NCI-H524 (cell line): ENCODE measurements around the gene FASLG.
"Not testable (repeated sequence)": the region's sequence is repeated elsewhere in the genome, so short reads cannot be mapped to it uniquely, and the experiment has no call there.

ENCODE experiments used
- DNase-seq, 2 experiments: peaks; one replicate each; lab custom pipeline; 2025; lab: John Stamatoyannopoulos, UW

Gene FASLG

DNA sequence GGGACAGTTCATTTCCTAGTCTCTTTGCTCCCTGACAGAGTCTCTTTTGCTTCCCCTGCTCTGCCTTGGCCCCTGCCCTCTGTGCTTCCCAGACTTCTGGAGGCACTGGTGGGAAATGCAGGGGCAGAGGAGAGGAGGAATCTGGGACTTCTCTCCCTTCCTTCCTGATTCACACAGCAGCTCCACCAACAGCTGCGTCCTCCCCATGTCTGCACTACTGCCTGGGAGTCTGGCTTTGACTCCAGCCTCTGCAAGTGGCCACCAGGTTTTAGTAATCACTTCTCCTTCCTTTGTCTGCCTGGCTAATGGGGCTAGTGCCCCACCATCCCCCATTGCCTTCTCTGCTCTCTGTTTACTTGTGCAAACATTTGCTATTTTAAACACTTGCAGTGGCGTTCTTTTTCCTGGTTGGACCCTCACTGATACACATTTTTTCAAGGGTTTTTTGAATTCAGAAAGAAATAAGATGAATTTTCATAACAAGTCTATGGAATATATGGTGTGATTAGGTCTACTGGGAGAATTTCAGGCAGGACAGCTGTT lies 21.9 kb downstream of the FASLG start:
- DNase-seq = no peak

GRCh38 chr1:172682812-172683211 lies 23.9 kb downstream of the FASLG start:
- no peak for DNase-seq

- no peak for DNase-seq
Measured at GRCh38 chr1:172686143-172686542, 27.2 kb downstream of the FASLG start.

- not testable (repeated sequence) for DNase-seq
Measured at GRCh38 chr1:172688428-172689085, 29.7 kb downstream of the FASLG start.

GRCh38 chr1:172690925-172691324 lies 32.0 kb downstream of the FASLG start:
- DNase-seq = not testable (repeated sequence)

DNA sequence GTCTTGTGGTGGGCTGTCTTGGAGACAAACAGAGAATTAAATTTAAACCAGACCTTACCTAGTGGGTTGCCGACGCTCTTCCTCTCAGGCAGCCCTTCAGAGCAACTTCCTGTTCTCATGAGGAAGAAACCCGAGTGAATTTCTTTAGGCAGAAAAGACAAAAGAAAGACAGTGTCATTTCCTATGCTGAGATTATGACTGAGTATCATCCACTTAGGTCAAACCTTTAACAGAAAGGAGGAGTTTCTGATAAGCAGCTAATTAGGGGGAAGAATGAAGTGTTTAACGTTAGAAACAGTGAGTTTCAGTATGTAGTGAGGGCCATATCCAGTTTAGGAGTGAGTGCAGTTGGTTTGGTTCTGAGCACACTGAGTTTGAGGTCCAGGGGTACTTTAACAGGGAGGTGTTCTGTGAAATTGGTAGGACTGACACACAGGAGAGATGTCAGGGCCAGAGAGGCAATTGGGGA lies 38.7 kb downstream of the FASLG start:
- no peak for DNase-seq

- no peak for DNase-seq
Measured at GRCh38 chr1:172698224-172698623, 39.3 kb downstream of the FASLG start.

GRCh38 chr1:172699111-172699510 lies 40.2 kb downstream of the FASLG start:
- DNase-seq = no peak

GRCh38 chr1:172699695-172700227 lies 40.9 kb downstream of the FASLG start:
- no peak for DNase-seq

DNA sequence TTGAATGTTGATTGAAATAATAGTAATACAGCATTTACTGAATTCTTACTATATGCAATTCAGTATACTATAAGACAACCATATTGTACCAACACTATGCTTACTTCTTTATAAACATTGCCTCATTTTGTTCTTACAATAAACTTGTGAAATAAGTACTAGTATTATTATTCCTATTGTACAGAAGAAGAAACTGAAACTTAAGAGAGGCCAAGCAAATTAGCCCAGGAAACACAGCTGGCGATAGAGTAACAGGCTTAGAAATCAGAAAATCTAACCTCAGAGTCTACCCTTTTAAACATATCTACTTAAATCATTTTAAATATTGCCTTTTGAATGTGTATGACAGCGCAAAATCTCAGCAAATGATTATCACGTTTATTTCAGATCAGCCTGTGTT lies 41.7 kb downstream of the FASLG start:
- DNase-seq = no peak

DNA sequence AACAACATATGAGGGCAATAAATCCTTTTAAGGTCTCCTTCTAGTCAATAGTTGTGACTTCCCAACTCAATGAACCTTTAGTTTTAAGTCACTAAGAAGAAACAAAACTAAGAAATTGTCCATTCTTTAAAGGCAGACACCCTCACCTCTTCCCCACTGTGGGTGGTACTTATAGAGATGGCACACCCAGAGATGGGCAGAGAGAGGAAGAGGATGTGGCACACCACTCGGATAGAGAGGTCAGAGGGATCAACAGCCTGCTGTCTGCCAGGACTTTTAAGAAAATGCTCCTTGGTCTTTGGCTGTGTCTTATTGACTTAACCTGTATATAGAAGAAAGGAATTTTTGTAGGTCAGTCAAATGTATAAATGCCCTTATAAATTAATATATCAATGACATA lies 45.1 kb downstream of the FASLG start:
- no peak for DNase-seq

DNA sequence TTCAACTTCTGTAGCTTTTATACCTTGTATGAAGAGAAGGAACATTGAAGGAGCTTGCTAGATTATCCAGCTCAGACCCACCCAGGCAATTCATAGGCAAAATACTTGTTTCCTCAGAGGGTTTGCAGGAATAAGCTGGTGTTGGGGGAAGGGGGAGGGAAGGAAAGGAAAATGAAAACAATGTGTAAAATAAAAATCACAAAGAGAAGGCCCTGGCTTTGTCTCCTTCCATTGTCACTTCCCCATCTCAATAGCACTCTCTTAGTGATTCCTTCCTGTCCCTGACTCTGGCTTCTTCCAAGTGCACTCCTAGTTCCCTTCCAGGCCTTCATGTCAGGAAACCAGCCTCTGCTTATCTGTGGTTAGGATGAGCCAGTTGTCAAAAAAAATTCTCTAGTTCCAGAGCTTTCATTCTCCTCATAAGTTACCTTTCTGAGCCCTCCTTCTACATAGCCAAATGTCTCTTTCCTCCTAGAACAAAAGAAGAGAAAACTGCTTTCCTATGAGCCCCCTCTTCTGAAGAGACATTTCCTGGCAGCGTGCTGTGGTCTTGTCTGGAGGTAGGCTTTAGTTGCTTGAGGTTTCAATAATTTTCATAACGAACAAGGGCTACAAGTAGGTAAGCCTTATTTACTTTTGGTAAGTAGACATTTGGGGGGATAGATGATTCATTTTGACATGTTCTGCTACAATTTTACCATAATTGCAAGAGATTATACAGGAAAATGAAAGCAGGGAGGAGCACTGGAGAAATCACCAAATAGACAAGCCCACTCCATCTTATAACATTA lies 45.7 kb downstream of the FASLG start:
- no peak for DNase-seq

DNA sequence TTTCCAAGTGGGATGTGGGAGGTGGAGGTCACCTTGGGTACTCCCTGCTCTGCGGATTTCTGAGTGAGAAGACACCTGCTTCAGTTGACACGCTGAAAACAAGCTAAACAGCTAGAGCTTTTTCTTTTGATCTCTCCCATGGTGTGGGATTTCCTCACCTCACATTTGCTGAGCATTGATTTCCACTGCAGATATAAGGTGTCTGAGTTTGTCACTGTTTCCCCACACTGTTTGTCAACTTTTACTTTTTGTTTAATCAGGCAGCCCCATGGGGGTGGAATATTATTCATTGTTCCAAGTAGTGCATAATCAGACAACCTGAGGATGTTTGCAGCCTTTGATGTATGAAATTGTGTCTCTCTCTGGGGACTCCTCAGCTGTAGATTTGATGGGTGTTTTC lies 49.5 kb downstream of the FASLG start:
- DNase-seq = no peak

- no peak for DNase-seq
Measured at GRCh38 chr1:172711558-172711957, 52.7 kb downstream of the FASLG start.

DNA sequence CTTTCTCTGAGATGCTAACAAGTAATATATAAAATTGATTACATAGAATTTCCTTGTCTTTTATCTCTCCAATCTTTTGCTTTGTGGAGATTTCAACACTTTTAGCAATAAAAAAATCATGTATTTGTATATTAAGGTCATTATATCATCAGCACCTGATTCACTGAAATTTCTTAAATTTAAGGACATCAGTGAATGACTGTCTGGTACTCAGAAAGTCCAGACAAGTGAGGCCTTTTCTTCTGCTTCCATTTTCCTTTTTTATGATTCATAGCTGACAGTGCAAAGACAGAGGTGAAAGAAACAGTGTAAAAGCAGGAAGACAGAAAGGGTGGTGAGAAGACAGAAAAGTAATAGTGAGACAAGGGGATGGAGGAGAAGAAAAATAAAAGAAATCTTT lies 54.6 kb downstream of the FASLG start:
- no peak for DNase-seq
